WTC11 (cell line): ENCODE data around the gene POU2F1. TPM values are rescaled to one million over a fixed set of nuclear protein-coding genes. Genes with fewer than 3 reads are reported as not detected.

Source experiments
- ATAC-seq: fragments of 200-7000 bp; cut with Tn5 transposase; 2 replicates; pipeline ENCODE4 v1.10.0; 2021; ENCODE audit warnings: mild to moderate bottlenecking, moderate library complexity
- CTCF ChIA-PET: fragments of 300-600 bp; sonication (Branson Sonifier 250); formaldehyde crosslinking; loops from one replicate; lab custom pipeline; 2021; ENCODE audit warnings: antibody characterized with exemption; lab: Charles Lee
- POLR2A ChIA-PET: fragments of 350-600 bp; sonication (Branson Sonifier 250); formaldehyde crosslinking; loops from one replicate; lab custom pipeline; 2021; ENCODE audit warnings: antibody characterized with exemption; lab: Charles Lee
- DNase-seq: peaks from one replicate; pipeline ENCODE4 v3.0.0; 2021; ENCODE audit warnings: low spot score
- H3K27ac Mint-ChIP-seq: 2 replicates; pipeline ENCODE4 v1.8.0; 2021; ENCODE audit warnings: mixed read lengths
- H3K27me3 Mint-ChIP-seq: 2 replicates; pipeline ENCODE4 v1.8.0; 2021; ENCODE audit warnings: low read depth, mild to moderate bottlenecking, moderate library complexity, mixed read lengths
- H3K36me3 Mint-ChIP-seq: 2 replicates; pipeline ENCODE4 v1.8.0; 2021; ENCODE audit warnings: mixed read lengths
- H3K4me1 Mint-ChIP-seq: 2 replicates; pipeline ENCODE4 v1.8.0; 2022; ENCODE audit warnings: mixed read lengths
- H3K4me3 Mint-ChIP-seq: 2 replicates; pipeline ENCODE4 v1.8.0; 2021; ENCODE audit warnings: mild to moderate bottlenecking, moderate library complexity, mixed read lengths
- H3K9me3 Mint-ChIP-seq: 2 replicates; pipeline ENCODE4 v1.8.0; 2021; ENCODE audit warnings: mixed read lengths
- AR ChIP-seq: fragments of 250-450 bp; sonication (Bioruptor Pico); IDR thresholded peaks from 2 replicates; pipeline ENCODE4 v1.9.0; 2021; ENCODE audit warnings: mild to moderate bottlenecking
- CREM ChIP-seq: sonication (generic); formaldehyde crosslinking; IDR thresholded peaks from 2 replicates; pipeline ENCODE4 v1.8.1; 2022; ENCODE audit warnings: mild to moderate bottlenecking, missing genetic modification reagents, moderate library complexity
- E2F4 ChIP-seq: sonication (generic); formaldehyde crosslinking; IDR thresholded peaks from 2 replicates; pipeline ENCODE4 v1.8.1; 2022; ENCODE audit warnings: low read depth, mild to moderate bottlenecking, moderate library complexity, missing genetic modification reagents, borderline replicate concordance
- E2F5 ChIP-seq: sonication (generic); formaldehyde crosslinking; IDR thresholded peaks from 2 replicates; pipeline ENCODE4 v1.8.1; 2022; ENCODE audit warnings: mild to moderate bottlenecking, moderate library complexity, missing genetic modification reagents
- ETV6 ChIP-seq: sonication (generic); formaldehyde crosslinking; IDR thresholded peaks from 2 replicates; pipeline ENCODE4 v1.8.1; 2022; ENCODE audit warnings: mild to moderate bottlenecking, missing genetic modification reagents
- FOXK1 ChIP-seq: sonication (generic); formaldehyde crosslinking; IDR thresholded peaks from 2 replicates; pipeline ENCODE4 v1.8.0; 2022; ENCODE audit warnings: mild to moderate bottlenecking, moderate library complexity, missing genetic modification reagents
- FOXP1 ChIP-seq: sonication (generic); formaldehyde crosslinking; IDR thresholded peaks from 2 replicates; pipeline ENCODE4 v1.8.0; 2022; ENCODE audit warnings: missing genetic modification reagents, mild to moderate bottlenecking, moderate library complexity, borderline replicate concordance
- MAX ChIP-seq: sonication (generic); formaldehyde crosslinking; IDR thresholded peaks from 2 replicates; pipeline ENCODE4 v1.8.0; 2022; ENCODE audit warnings: mild to moderate bottlenecking, missing genetic modification reagents
- NR2C2 ChIP-seq: sonication (generic); formaldehyde crosslinking; IDR thresholded peaks from 2 replicates; pipeline ENCODE4 v1.8.0; 2022; ENCODE audit warnings: mild to moderate bottlenecking, missing genetic modification reagents
- SP1 ChIP-seq: sonication (generic); formaldehyde crosslinking; conservative IDR thresholded peaks from 2 replicates; pipeline ENCODE4 v1.8.1; 2022; ENCODE audit warnings: missing genetic modification reagents
- USF1 ChIP-seq: sonication (generic); formaldehyde crosslinking; IDR thresholded peaks from 2 replicates; pipeline ENCODE4 v1.8.0; 2022; ENCODE audit warnings: mild to moderate bottlenecking, missing genetic modification reagents
- ZNF416 ChIP-seq: fragments of 250-450 bp; sonication (Bioruptor Pico); IDR thresholded peaks from 2 replicates; pipeline ENCODE4 v1.9.0; 2021; ENCODE audit warnings: mild to moderate bottlenecking, inconsistent platforms
- ZNF423 ChIP-seq: fragments of 250-450 bp; sonication (Bioruptor Pico); IDR thresholded peaks from 2 replicates; pipeline ENCODE4 v2.1.2; 2022; ENCODE audit warnings: mild to moderate bottlenecking, moderate library complexity
- total RNA-seq: library from RNA; stranded (reverse); gene quantifications from 3 replicates; pipeline ENCODE4 v1.2.3, GENCODE V29; 2021
- TF ChIP-seq, protein P1 (sequence below): sonication (generic); formaldehyde crosslinking; IDR thresholded peaks from 2 replicates; pipeline ENCODE4 v1.8.1; 2023; ENCODE audit warnings: mild to moderate bottlenecking, missing genetic modification reagents, moderate library complexity
- TF ChIP-seq, protein P2 (sequence below): sonication (generic); formaldehyde crosslinking; IDR thresholded peaks from 2 replicates; pipeline ENCODE4 v1.8.0; 2023; ENCODE audit warnings: missing genetic modification reagents, mild to moderate bottlenecking, borderline replicate concordance
- TF ChIP-seq, protein P3 (sequence below): fragments of 250-450 bp; sonication (Bioruptor Pico); IDR thresholded peaks from 2 replicates; pipeline ENCODE4 v1.9.0; 2021; ENCODE audit warnings: mild to moderate bottlenecking, borderline replicate concordance
- TF ChIP-seq, protein P4 (sequence below): fragments of 250-450 bp; sonication (Bioruptor Pico); IDR thresholded peaks from 2 replicates; pipeline ENCODE4 v2.1.2; 2022; ENCODE audit warnings: mild to moderate bottlenecking, moderate library complexity

Gene POU2F1
- total RNA-seq, 1 experiment from 2014 or later, result 51.3 TPM

DNA sequence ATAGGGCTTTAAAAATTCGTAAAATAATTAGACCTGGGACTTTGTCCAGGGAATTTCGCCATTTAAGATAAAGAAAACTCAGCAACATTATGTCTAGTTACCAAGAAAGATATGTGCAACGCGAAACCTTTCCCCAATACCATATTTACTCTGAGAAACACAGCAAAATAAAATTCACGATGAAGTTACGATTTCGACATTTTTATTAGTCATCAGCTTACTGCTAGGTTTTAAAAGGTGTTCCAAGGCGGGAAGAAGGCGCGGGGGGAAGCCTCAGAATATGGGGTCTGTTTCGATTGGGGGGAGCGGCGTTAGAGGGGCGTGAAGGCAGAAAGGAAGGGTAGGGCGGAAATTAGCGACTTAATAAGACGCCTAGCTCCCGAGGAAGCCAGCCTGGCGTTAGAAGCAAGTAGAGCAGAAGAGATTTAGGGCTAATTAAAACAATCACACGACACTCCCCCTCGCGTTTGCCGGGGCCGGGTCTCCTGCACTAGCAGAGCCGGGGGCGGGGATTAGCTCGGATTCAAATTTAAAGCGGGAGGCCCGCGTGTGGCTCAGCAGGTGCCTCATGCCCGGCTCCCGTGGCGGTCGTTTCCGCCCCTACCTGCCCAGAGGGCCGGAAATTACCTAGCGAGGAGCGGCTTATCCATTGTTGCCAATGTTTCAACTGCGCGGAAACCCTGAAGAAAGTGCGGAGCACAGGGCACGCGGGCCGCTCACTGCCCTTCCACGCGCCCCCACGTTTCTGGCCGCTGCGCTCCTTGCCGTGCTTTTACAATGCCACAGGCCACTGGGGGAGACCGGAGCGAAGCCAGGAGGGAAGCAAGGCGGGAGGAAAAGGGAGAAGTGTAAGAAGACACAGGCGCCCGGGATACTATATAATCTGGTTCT, 795 bp upstream of the POU2F1 start:
- Mint-ChIP-seq H3K9me3 (peaks cover 7% of the 10 kb centered on the region), H3K4me3 (peak overlapping the region; percentile 83)
- peak; percentile 68 for ATAC-seq
- TF ChIP-seq FOXP1 (peak; percentile 90; the same call in 1 of the 2 replicates), E2F4 (CRISPR knock-in tag) (no peak), FOXK1 (CRISPR knock-in tag) (peak; percentile 88), CREM (CRISPR knock-in tag) (peak; percentile 80), SP1 (CRISPR knock-in tag) (peak; percentile 26; the same call in 1 of the 2 replicates), ZNF423 (peak; percentile 8; the same call in 1 of the 2 replicates), NR2C2 (CRISPR knock-in tag) (no peak), E2F5 (peak; percentile 91), USF1 (CRISPR knock-in tag) (peak; percentile 53; the same call in 1 of the 2 replicates), MAX (CRISPR knock-in tag) (peak; percentile 90), AR (CRISPR knock-in tag) (peak; percentile 88; the same call in 1 of the 2 replicates), ZNF416 (CRISPR knock-in tag) (0 out of 2 replicates have a peak, but pooled peaks have one; percentile 26), ETV6 (CRISPR knock-in tag) (peak; percentile 95)
- TF ChIP-seq, protein P1, sequence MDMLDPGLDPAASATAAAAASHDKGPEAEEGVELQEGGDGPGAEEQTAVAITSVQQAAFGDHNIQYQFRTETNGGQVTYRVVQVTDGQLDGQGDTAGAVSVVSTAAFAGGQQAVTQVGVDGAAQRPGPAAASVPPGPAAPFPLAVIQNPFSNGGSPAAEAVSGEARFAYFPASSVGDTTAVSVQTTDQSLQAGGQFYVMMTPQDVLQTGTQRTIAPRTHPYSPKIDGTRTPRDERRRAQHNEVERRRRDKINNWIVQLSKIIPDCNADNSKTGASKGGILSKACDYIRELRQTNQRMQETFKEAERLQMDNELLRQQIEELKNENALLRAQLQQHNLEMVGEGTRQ (CRISPR knock-in tag), result no peak
- TF ChIP-seq, protein P2, sequence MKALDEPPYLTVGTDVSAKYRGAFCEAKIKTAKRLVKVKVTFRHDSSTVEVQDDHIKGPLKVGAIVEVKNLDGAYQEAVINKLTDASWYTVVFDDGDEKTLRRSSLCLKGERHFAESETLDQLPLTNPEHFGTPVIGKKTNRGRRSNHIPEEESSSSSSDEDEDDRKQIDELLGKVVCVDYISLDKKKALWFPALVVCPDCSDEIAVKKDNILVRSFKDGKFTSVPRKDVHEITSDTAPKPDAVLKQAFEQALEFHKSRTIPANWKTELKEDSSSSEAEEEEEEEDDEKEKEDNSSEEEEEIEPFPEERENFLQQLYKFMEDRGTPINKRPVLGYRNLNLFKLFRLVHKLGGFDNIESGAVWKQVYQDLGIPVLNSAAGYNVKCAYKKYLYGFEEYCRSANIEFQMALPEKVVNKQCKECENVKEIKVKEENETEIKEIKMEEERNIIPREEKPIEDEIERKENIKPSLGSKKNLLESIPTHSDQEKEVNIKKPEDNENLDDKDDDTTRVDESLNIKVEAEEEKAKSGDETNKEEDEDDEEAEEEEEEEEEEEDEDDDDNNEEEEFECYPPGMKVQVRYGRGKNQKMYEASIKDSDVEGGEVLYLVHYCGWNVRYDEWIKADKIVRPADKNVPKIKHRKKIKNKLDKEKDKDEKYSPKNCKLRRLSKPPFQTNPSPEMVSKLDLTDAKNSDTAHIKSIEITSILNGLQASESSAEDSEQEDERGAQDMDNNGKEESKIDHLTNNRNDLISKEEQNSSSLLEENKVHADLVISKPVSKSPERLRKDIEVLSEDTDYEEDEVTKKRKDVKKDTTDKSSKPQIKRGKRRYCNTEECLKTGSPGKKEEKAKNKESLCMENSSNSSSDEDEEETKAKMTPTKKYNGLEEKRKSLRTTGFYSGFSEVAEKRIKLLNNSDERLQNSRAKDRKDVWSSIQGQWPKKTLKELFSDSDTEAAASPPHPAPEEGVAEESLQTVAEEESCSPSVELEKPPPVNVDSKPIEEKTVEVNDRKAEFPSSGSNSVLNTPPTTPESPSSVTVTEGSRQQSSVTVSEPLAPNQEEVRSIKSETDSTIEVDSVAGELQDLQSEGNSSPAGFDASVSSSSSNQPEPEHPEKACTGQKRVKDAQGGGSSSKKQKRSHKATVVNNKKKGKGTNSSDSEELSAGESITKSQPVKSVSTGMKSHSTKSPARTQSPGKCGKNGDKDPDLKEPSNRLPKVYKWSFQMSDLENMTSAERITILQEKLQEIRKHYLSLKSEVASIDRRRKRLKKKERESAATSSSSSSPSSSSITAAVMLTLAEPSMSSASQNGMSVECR (CRISPR knock-in tag), result peak; percentile 76; the same call in 1 of the 2 replicates
- TF ChIP-seq, protein P3, sequence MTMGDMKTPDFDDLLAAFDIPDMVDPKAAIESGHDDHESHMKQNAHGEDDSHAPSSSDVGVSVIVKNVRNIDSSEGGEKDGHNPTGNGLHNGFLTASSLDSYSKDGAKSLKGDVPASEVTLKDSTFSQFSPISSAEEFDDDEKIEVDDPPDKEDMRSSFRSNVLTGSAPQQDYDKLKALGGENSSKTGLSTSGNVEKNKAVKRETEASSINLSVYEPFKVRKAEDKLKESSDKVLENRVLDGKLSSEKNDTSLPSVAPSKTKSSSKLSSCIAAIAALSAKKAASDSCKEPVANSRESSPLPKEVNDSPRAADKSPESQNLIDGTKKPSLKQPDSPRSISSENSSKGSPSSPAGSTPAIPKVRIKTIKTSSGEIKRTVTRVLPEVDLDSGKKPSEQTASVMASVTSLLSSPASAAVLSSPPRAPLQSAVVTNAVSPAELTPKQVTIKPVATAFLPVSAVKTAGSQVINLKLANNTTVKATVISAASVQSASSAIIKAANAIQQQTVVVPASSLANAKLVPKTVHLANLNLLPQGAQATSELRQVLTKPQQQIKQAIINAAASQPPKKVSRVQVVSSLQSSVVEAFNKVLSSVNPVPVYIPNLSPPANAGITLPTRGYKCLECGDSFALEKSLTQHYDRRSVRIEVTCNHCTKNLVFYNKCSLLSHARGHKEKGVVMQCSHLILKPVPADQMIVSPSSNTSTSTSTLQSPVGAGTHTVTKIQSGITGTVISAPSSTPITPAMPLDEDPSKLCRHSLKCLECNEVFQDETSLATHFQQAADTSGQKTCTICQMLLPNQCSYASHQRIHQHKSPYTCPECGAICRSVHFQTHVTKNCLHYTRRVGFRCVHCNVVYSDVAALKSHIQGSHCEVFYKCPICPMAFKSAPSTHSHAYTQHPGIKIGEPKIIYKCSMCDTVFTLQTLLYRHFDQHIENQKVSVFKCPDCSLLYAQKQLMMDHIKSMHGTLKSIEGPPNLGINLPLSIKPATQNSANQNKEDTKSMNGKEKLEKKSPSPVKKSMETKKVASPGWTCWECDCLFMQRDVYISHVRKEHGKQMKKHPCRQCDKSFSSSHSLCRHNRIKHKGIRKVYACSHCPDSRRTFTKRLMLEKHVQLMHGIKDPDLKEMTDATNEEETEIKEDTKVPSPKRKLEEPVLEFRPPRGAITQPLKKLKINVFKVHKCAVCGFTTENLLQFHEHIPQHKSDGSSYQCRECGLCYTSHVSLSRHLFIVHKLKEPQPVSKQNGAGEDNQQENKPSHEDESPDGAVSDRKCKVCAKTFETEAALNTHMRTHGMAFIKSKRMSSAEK (CRISPR knock-in tag), result peak; percentile 94
- TF ChIP-seq, protein P4, sequence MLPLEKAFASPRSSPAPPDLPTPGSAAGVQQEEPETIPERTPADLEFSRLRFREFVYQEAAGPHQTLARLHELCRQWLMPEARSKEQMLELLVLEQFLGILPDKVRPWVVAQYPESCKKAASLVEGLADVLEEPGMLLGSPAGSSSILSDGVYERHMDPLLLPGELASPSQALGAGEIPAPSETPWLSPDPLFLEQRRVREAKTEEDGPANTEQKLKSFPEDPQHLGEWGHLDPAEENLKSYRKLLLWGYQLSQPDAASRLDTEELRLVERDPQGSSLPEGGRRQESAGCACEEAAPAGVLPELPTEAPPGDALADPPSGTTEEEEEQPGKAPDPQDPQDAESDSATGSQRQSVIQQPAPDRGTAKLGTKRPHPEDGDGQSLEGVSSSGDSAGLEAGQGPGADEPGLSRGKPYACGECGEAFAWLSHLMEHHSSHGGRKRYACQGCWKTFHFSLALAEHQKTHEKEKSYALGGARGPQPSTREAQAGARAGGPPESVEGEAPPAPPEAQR (CRISPR knock-in tag), result no peak

More for the DNA sequence above, 795 bp upstream of the POU2F1 start:
- DNase-seq, result peak; percentile 95
- H3K27me3 Mint-ChIP-seq, result peaks cover 6% of the 10 kb centered on the region; the same call in 1 of the 2 replicates
- H3K4me1 Mint-ChIP-seq, result peaks cover 42% of the 10 kb centered on the region
- H3K27ac Mint-ChIP-seq, result peak overlapping the region; percentile 100
- ChIA-PET POLR2A (interaction anchor here (0.6 to 2.6 kb wide), 29 partner anchors 9 to 344 kb away, joined by 3 to 22 read pairs (median 5); partner anchors contain the start of genes CREG1, STYXL2 and TADA1), CTCF (interaction anchor here (0.5 to 4.1 kb wide), 68 partner anchors 8 to 1808 kb away, joined by 3 to 69 read pairs (median 5); partner anchors contain the start of genes CREG1, MPZL1, STYXL2 and TADA1)
- H3K36me3 Mint-ChIP-seq, result peaks cover 7% of the 10 kb centered on the region
